ENCODE results near the gene COL4A2.

COL4A2 gene

DNA sequence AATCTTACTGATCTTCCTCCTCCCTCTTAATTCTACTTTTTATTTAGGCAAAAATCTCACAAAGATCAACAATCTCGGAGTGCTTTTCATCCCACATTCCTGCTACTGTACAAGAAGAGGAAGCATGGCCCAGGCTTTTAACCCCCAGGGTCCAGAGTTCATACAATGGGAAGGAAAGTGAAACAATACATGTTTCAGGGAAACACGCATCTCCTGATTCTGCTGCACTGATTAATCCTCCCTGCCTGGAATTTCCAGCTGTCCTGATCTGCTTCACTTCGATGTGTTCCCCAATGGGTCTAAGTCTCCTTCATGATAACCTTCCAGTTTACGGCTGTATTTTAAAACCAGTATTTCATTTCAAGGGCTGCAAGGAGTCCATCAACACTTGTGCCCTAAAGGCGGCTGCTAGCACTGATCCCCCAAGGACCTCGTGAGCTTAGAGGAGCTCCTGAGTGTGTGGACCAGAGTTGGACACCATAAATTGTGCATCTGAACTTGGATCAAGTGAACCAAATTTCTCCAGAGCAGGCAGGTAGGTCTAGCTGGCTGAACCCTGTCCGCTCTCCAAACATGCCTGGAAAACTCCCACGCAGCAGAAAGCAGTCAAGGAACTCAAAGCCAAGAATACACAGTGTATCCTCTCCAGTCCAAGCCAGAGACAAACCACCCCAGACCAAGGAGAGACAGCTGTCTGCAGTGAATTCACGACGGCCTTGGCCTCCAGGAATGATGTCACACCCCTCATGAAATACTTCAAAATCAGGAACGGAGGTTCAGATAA is 44.4 kb upstream of the COL4A2 start:
- TF ChIP-seq YY1 (IDR thresholded peaks at IDR 0.05; ENCODE audit: insufficient read depth, insufficient read length) (no peak), SUZ12 (IDR thresholded peaks at IDR 0.05; ENCODE audit: extremely low read depth, insufficient read depth, insufficient read length) (no peak), ZNF274 (IDR thresholded peaks at IDR 0.05; ENCODE audit: low read depth, low read length) (no peak)
- DNase-seq (ENCODE audit: low read depth, low spot score), result no peak
- H3K36me3 ChIP-seq (ENCODE audit: insufficient read depth, insufficient read length, low read length), result peaks cover 15% of the 10 kb centered on the region
- peaks cover 4% of the 10 kb centered on the region for H3K4me1 ChIP-seq (ENCODE audit: insufficient read depth, insufficient read length)
- H3K4me3 ChIP-seq (ENCODE audit: insufficient read length, low read depth), result no peak overlapping the region
- H3K9ac ChIP-seq (ENCODE audit: insufficient read length, low read depth), result no peak overlapping the region
- no peaks in the 10 kb centered on the region for H3K27me3 ChIP-seq (ENCODE audit: insufficient read depth, insufficient read length)
- no peaks in the 10 kb centered on the region for H3K9me3 ChIP-seq (ENCODE audit: insufficient read depth, low read length)

DNA sequence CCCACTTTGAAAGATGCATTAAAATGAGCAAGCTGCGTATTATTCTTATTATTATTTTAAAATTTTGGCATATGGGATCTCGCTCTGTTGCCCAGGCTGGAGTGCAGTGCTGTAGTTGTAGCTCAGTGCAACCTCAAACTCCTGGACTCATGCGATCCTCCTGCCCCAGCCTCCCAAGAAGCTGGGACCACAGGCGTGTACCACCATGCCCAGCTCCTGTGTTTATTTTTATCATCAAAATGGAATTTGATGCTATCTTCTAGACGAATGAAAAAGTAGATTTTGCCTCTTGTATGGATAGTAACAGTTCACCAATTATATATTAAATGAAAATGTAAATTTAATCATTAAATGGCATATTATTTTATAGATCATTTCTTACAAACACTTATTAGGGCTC is 43.7 kb upstream of the COL4A2 start:
- peaks cover 4% of the 10 kb centered on the region for H3K4me1 ChIP-seq (ENCODE audit: insufficient read depth, insufficient read length)
- DNase-seq (ENCODE audit: low read depth, low spot score), result no peak
- TF ChIP-seq ZNF274 (IDR thresholded peaks at IDR 0.05; ENCODE audit: low read depth, low read length) (no peak), YY1 (IDR thresholded peaks at IDR 0.05; ENCODE audit: insufficient read depth, insufficient read length) (no peak), SUZ12 (IDR thresholded peaks at IDR 0.05; ENCODE audit: extremely low read depth, insufficient read depth, insufficient read length) (no peak)

DNA sequence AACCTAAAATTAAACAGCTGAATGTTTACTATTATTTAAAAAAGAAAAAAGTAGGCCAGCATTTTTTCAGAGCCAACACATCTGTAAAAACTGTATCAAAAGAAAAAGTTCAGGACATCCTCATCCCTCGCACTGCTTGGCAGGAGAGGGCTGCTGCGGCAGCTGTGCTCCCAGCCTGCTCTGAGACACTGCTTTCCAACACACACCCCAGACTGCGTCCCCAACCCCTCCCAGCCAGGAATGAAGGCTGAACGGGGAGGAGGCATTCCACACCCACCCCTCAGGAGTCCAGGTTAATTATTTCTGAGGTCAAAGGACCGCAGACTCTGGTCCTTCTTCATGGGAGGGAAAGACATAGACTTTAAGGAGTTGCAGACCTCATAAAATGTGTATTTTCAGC is 43.2 kb upstream of the COL4A2 start:
- DNase-seq (ENCODE audit: low read depth, low spot score), result no peak
- H3K27me3 ChIP-seq (ENCODE audit: insufficient read depth, insufficient read length), result no peaks in the 10 kb centered on the region
- peaks cover 4% of the 10 kb centered on the region for H3K4me1 ChIP-seq (ENCODE audit: insufficient read depth, insufficient read length)
- peaks cover 24% of the 10 kb centered on the region for H3K36me3 ChIP-seq (ENCODE audit: insufficient read depth, insufficient read length, low read length)
- H3K9me3 ChIP-seq (ENCODE audit: insufficient read depth, low read length), result no peaks in the 10 kb centered on the region
- no peak overlapping the region for H3K9ac ChIP-seq (ENCODE audit: insufficient read length, low read depth)
- TF ChIP-seq SUZ12 (IDR thresholded peaks at IDR 0.05; ENCODE audit: extremely low read depth, insufficient read depth, insufficient read length), result no peak
- TF ChIP-seq YY1 (IDR thresholded peaks at IDR 0.05; ENCODE audit: insufficient read depth, insufficient read length), result no peak
- TF ChIP-seq ZNF274 (IDR thresholded peaks at IDR 0.05; ENCODE audit: low read depth, low read length), result no peak
- H3K4me3 ChIP-seq (ENCODE audit: insufficient read length, low read depth), result no peak overlapping the region

More for the DNA sequence above, 43.7 kb upstream of the COL4A2 start:
- Histone ChIP-seq H3K27me3 (ENCODE audit: insufficient read depth, insufficient read length) (no peaks in the 10 kb centered on the region), H3K9ac (ENCODE audit: insufficient read length, low read depth) (no peak overlapping the region), H3K36me3 (ENCODE audit: insufficient read depth, insufficient read length, low read length) (peaks cover 19% of the 10 kb centered on the region), H3K9me3 (ENCODE audit: insufficient read depth, low read length) (no peaks in the 10 kb centered on the region), H3K4me3 (ENCODE audit: insufficient read length, low read depth) (no peak overlapping the region)

DNA sequence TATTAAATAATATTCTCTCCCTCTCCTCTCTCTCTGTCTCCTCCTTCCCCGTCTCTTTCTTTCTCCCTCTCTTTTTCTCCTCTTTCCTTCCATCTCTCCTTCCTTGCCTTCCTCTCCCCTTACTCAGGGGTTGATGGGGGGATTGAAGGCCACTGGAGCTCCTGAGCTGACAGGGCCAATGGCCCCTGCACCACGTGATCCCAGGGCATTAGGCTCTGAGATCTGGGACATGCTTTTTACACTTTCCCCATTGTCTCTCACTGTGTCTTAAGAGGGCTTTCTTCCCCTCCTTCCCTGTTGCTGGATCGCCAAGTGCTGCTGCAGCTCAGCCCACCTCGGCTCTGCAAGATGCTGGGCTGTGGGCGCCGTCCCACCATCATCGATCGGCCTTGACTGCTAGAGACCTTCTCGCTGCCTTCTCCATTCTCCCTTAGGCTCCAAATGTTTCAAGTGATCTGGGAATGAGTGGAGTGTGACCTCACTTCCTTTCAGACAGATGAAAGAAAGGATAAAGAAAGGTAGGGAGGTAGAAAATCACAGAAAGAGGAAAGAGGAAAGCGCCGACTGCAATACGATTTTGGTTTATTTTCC is 42.3 kb upstream of the COL4A2 start:
- Histone ChIP-seq H3K9me3 (ENCODE audit: insufficient read depth, low read length) (no peaks in the 10 kb centered on the region), H3K4me3 (ENCODE audit: insufficient read length, low read depth) (no peak overlapping the region), H3K9ac (ENCODE audit: insufficient read length, low read depth) (no peak overlapping the region), H3K36me3 (ENCODE audit: insufficient read depth, insufficient read length, low read length) (peaks cover 26% of the 10 kb centered on the region), H3K27me3 (ENCODE audit: insufficient read depth, insufficient read length) (no peaks in the 10 kb centered on the region), H3K4me1 (ENCODE audit: insufficient read depth, insufficient read length) (peaks cover 4% of the 10 kb centered on the region)
- no peak for TF ChIP-seq SUZ12 (IDR thresholded peaks at IDR 0.05; ENCODE audit: extremely low read depth, insufficient read depth, insufficient read length)
- no peak for TF ChIP-seq ZNF274 (IDR thresholded peaks at IDR 0.05; ENCODE audit: low read depth, low read length)
- TF ChIP-seq YY1 (IDR thresholded peaks at IDR 0.05; ENCODE audit: insufficient read depth, insufficient read length), result no peak
- no peak for DNase-seq (ENCODE audit: low read depth, low spot score)

DNA sequence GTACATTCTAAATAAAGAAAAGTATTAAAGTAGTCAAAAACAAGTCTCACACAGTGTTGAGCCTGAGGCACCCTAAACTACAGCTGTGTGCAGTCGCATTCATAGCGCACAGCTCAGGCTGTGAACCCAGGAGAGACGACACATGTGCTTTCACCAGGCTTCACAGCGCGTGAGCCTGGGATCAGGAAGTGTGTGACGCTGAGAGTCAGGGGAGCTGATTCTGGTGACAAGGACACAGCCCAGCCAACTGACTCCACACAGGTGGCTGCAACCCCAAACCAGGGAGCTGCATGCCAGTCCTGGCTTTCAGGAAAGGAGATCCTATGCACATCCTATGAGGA is 41.8 kb upstream of the COL4A2 start:
- H3K4me3 ChIP-seq (ENCODE audit: insufficient read length, low read depth), result no peak overlapping the region
- H3K36me3 ChIP-seq (ENCODE audit: insufficient read depth, insufficient read length, low read length), result peaks cover 27% of the 10 kb centered on the region
- H3K9me3 ChIP-seq (ENCODE audit: insufficient read depth, low read length), result no peaks in the 10 kb centered on the region
- H3K27me3 ChIP-seq (ENCODE audit: insufficient read depth, insufficient read length), result no peaks in the 10 kb centered on the region
- TF ChIP-seq YY1 (IDR thresholded peaks at IDR 0.05; ENCODE audit: insufficient read depth, insufficient read length) (no peak), SUZ12 (IDR thresholded peaks at IDR 0.05; ENCODE audit: extremely low read depth, insufficient read depth, insufficient read length) (no peak), ZNF274 (IDR thresholded peaks at IDR 0.05; ENCODE audit: low read depth, low read length) (no peak)
- DNase-seq (ENCODE audit: low read depth, low spot score), result no peak
- no peak overlapping the region for H3K9ac ChIP-seq (ENCODE audit: insufficient read length, low read depth)
- peaks cover 4% of the 10 kb centered on the region for H3K4me1 ChIP-seq (ENCODE audit: insufficient read depth, insufficient read length)

DNA sequence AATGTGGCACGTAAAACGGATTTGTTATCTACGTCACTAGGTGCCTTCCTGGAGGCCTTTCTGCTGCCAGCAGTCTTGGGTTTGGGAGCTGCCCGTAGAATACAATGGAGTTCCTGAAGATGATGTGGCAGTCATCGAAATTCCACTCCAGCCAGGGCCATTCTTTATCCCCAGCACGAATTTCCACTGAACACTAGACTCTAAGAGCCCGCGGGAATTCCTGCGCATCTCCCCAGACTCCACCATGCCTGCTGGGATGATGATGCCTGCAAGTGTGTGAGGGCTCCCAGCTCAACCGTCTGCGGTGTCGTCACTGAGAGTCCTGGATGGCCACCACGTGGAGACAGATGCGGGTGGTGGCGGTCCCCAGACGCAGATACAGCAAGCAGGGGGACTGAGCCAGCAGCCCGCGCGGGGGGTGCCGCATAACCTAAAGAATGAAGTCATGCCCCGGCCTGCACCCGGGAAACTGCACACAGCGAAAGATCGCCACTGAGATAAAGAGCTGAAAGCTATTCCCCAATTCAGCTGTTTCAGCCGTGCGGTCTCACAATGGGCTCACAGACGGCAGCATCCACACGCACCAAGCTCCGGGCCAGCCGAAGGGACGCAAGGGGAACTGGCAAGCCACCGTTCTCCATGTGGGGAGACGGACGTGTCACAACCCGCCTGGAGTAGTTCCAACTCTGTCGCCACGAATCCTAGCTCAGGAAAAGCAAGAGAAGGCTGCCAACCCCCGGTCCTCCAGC is 41.2 kb upstream of the COL4A2 start:
- Histone ChIP-seq H3K4me3 (ENCODE audit: insufficient read length, low read depth) (no peak overlapping the region), H3K9ac (ENCODE audit: insufficient read length, low read depth) (no peak overlapping the region), H3K9me3 (ENCODE audit: insufficient read depth, low read length) (no peaks in the 10 kb centered on the region), H3K4me1 (ENCODE audit: insufficient read depth, insufficient read length) (peaks cover 4% of the 10 kb centered on the region), H3K36me3 (ENCODE audit: insufficient read depth, insufficient read length, low read length) (peaks cover 27% of the 10 kb centered on the region), H3K27me3 (ENCODE audit: insufficient read depth, insufficient read length) (no peaks in the 10 kb centered on the region)
- no peak for DNase-seq (ENCODE audit: low read depth, low spot score)
- TF ChIP-seq ZNF274 (IDR thresholded peaks at IDR 0.05; ENCODE audit: low read depth, low read length), result no peak
- TF ChIP-seq SUZ12 (IDR thresholded peaks at IDR 0.05; ENCODE audit: extremely low read depth, insufficient read depth, insufficient read length), result no peak
- TF ChIP-seq YY1 (IDR thresholded peaks at IDR 0.05; ENCODE audit: insufficient read depth, insufficient read length), result no peak

DNA sequence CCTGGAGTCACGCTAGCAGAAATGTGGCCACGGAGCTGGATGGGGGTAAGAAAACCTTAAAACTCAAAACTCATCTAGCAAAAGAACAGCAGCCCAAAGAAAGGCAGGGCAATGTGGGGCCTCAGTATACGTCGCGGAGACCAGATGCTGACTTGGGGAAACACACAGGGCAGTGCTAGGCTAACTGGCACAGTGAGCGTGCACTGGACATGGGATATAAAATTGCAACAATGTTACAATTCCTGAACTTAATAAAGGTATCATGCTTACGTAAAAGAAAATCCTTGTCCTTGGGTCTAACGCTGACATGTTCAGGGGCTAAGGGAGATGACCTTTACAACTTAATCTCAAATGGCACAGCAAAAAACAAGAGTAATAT is 40.7 kb upstream of the COL4A2 start:
- Histone ChIP-seq H3K9ac (ENCODE audit: insufficient read length, low read depth) (no peak overlapping the region), H3K27me3 (ENCODE audit: insufficient read depth, insufficient read length) (no peaks in the 10 kb centered on the region), H3K36me3 (ENCODE audit: insufficient read depth, insufficient read length, low read length) (peaks cover 27% of the 10 kb centered on the region), H3K4me1 (ENCODE audit: insufficient read depth, insufficient read length) (peaks cover 4% of the 10 kb centered on the region), H3K4me3 (ENCODE audit: insufficient read length, low read depth) (no peak overlapping the region), H3K9me3 (ENCODE audit: insufficient read depth, low read length) (no peaks in the 10 kb centered on the region)
- TF ChIP-seq ZNF274 (IDR thresholded peaks at IDR 0.05; ENCODE audit: low read depth, low read length), result no peak
- TF ChIP-seq YY1 (IDR thresholded peaks at IDR 0.05; ENCODE audit: insufficient read depth, insufficient read length), result no peak
- no peak for TF ChIP-seq SUZ12 (IDR thresholded peaks at IDR 0.05; ENCODE audit: extremely low read depth, insufficient read depth, insufficient read length)
- DNase-seq (ENCODE audit: low read depth, low spot score), result no peak
